Endothelial cell of umbilical vein (primary cell): ENCODE results near the gene APOL2. TPM values are rescaled to one million over a fixed set of nuclear protein-coding genes. Genes with fewer than 3 reads are reported as not detected.

Experiments used
- BruUV-seq: library from RNA; stranded (reverse); fragments of 400-500 nt; replicated peaks from 2 replicates; lab custom pipeline; 2021; lab: Mats Ljungman, UMichigan
- CTCF ChIA-PET: fragments of 300-600, 350-600 bp; sonication (Branson Sonifier 250); formaldehyde crosslinking; loops from one replicate; lab custom pipeline; 2021; ENCODE audit warnings: antibody characterized with exemption, inconsistent platforms; lab: Charles Lee
- POLR2A ChIA-PET: fragments of 300-600, 350-600 bp; sonication (Branson Sonifier 250); formaldehyde crosslinking; loops from one replicate; lab custom pipeline; 2021; ENCODE audit warnings: antibody characterized with exemption, inconsistent platforms; lab: Charles Lee
- DNase-seq: peaks from one replicate; pipeline ENCODE4 v3.0.0-alpha.2; 2011; ENCODE audit warnings: low read depth, low spot score
- FAIRE-seq: peaks from 2 replicates; lab custom pipeline; 2011; peaks lifted over from hg19 to GRCh38; lab: Jason Lieb, UNC
- H2AFZ ChIP-seq: 2 replicates; pipeline ENCODE4 v1.6.0; 2012; ENCODE audit warnings: low read depth, low read length, control low read depth, inconsistent platforms
- H3K27ac ChIP-seq: 2 replicates; pipeline ENCODE4 v1.5.1; 2011; ENCODE audit warnings: low read depth, mild to moderate bottlenecking, control low read depth, low read length, moderate library complexity; ENCODE audit not compliant: insufficient read depth
- H3K27me3 ChIP-seq, 2 experiments: 2 replicates each; pipeline versions ENCODE4 v1.6.0 to v1.6.1; 2011; ENCODE audit warnings: low read length in 2 of 2, mixed read lengths in 1 of 2; ENCODE audit not compliant: control insufficient read depth in 2 of 2, insufficient read depth in 2 of 2
- H3K36me3 ChIP-seq, 2 experiments: 2 replicates in 1 of 2; 3 replicates in 1 of 2; pipeline ENCODE4 v1.5.1; 2011; ENCODE audit warnings: low read length in 2 of 2, mild to moderate bottlenecking in 1 of 2, moderate library complexity in 1 of 2; ENCODE audit not compliant: control insufficient read depth in 2 of 2, insufficient read depth in 2 of 2; ENCODE audit errors: extremely low read depth in 1 of 2
- H3K4me1 ChIP-seq: 3 replicates; pipeline ENCODE4 v1.5.1; 2011; ENCODE audit warnings: mild to moderate bottlenecking, low read length; ENCODE audit not compliant: control insufficient read depth, insufficient read depth; ENCODE audit errors: extremely low read depth
- H3K4me2 ChIP-seq: 2 replicates; pipeline ENCODE4 v1.6.1; 2011; ENCODE audit warnings: low read length, control low read depth, mixed read lengths; ENCODE audit not compliant: insufficient read depth
- H3K4me3 ChIP-seq, 3 experiments: fragments of 200-600 bp in 1 of 3; sonication (generic), shearing (Covaris generic) in 1 of 3; replicated peaks in 1 of 3; 2 replicates each; pipeline ENCODE4 v1.5.1; 2011 to 2016; ENCODE audit warnings: control low read depth in 3 of 3, low read length in 3 of 3, mild to moderate bottlenecking in 2 of 3, inconsistent platforms in 1 of 3, low read depth in 1 of 3, moderate library complexity in 1 of 3; ENCODE audit not compliant: insufficient read depth in 1 of 3
- H3K79me2 ChIP-seq: 2 replicates; pipeline ENCODE4 v1.6.0; 2012; ENCODE audit warnings: low read length, inconsistent platforms; ENCODE audit not compliant: control insufficient read depth, insufficient read depth
- H3K9ac ChIP-seq: replicated peaks from 2 replicates; pipeline ENCODE3; 2011; ENCODE audit warnings: low read length, control low read depth; ENCODE audit not compliant: insufficient read depth; ENCODE audit errors: extremely low read depth
- H3K9me1 ChIP-seq: replicated peaks from 3 replicates; pipeline ENCODE4 v1.6.0; 2011; ENCODE audit warnings: mild to moderate bottlenecking, low read length; ENCODE audit not compliant: control insufficient read depth, insufficient read depth; ENCODE audit errors: extremely low read depth
- H3K9me3 ChIP-seq: replicated peaks from 2 replicates; pipeline ENCODE4 v1.5.1; 2012; ENCODE audit warnings: low read length, inconsistent platforms; ENCODE audit not compliant: control insufficient read depth, insufficient read depth
- H4K20me1 ChIP-seq: replicated peaks from 2 replicates; pipeline ENCODE3; 2011; ENCODE audit warnings: mild to moderate bottlenecking, low read length; ENCODE audit not compliant: control insufficient read depth, insufficient read depth; ENCODE audit errors: extremely low read depth
- EZH2 ChIP-seq: IDR thresholded peaks from 2 replicates; pipeline ENCODE4 v1.6.1; 2012; ENCODE audit warnings: borderline replicate concordance, low read depth, mild to moderate bottlenecking, moderate library complexity, low read length, inconsistent platforms; ENCODE audit not compliant: severe bottlenecking
- FOS ChIP-seq: IDR thresholded peaks from 2 replicates; pipeline ENCODE4 v1.6.1; 2011; ENCODE audit warnings: mild to moderate bottlenecking, low read length, moderate library complexity, borderline replicate concordance; ENCODE audit not compliant: insufficient read depth
- GATA2 ChIP-seq: IDR thresholded peaks from 2 replicates; pipeline ENCODE4 v1.7.0; 2011; ENCODE audit warnings: low read depth, mild to moderate bottlenecking, moderate library complexity, mixed read lengths, low read length; ENCODE audit not compliant: insufficient read length, insufficient read depth
- JUN ChIP-seq: IDR thresholded peaks from 2 replicates; pipeline ENCODE4 v1.6.1; 2011; ENCODE audit warnings: borderline replicate concordance, low read depth; ENCODE audit not compliant: insufficient read length, insufficient read depth
- MYC ChIP-seq: IDR thresholded peaks from one replicate; pipeline ENCODE4 v1.6.1; 2011; ENCODE audit warnings: mild to moderate bottlenecking, low read depth, low read length
- POLR2A ChIP-seq: IDR thresholded peaks from 2 replicates; pipeline ENCODE4 v1.6.1; 2012; ENCODE audit warnings: low read depth, mild to moderate bottlenecking, control low read depth, low read length
- POLR2AphosphoS5 ChIP-seq: IDR thresholded peaks from 2 replicates; pipeline ENCODE4 v1.6.1; 2012; ENCODE audit warnings: low read depth, mild to moderate bottlenecking, control low read depth, low read length, moderate library complexity; ENCODE audit not compliant: insufficient read depth
- dilution Hi-C: fragments of 300-500 bp; cut with MboI; formaldehyde crosslinking; loops from one replicate; pipeline ENCODE4 v1.15.0; 2019; ENCODE audit warnings: low sequenced_read_pairs; ENCODE audit not compliant: extremely low pct_ligation_motif_present
- intact Hi-C: fragments of 100-400 bp; cut with micrococcal nuclease; formaldehyde crosslinking; loops from one replicate; pipeline ENCODE4 v1.10.0; 2022
- polyA plus RNA-seq, 4 experiments: library from polyadenylated mRNA; depleted of rRNA in 3 of 4; stranded (reverse) in 3 of 4; unstranded in 1 of 4; fragments of >200 nt; gene quantifications; 2 replicates each; pipeline versions ENCODE4 v1.2.1 to v1.2.3, GENCODE V29; 2011 to 2012; ENCODE audit warnings: missing spikeins in 1 of 4
- total RNA-seq: library from RNA; stranded (reverse); gene quantifications from 2 replicates; pipeline ENCODE4 v1.2.3, GENCODE V29; 2021
- TF ChIP-seq, protein P1 (sequence below), 2 donors: IDR thresholded peaks; 1 replicate in 1 of 2; 2 replicates in 1 of 2; pipeline ENCODE4 v1.5.1; 2011; ENCODE audit warnings: low read length in 2 of 2, mild to moderate bottlenecking in 2 of 2, moderate library complexity in 2 of 2, control low read depth in 1 of 2, inconsistent platforms in 1 of 2, low read depth in 1 of 2; ENCODE audit not compliant: insufficient read depth in 1 of 2; ENCODE audit errors: extremely low read depth in 1 of 2
- TF ChIP-seq, protein P2 (sequence below): IDR thresholded peaks from 2 replicates; pipeline ENCODE4 v1.6.1; 2011; ENCODE audit not compliant: insufficient read depth, insufficient read length

APOL2 gene
- total and polyA plus RNA-seq, 2 donors (not counting 3 experiments of a cell fraction or from before 2014, with no cell fraction given): 16.9 to 37.6 TPM

DNA sequence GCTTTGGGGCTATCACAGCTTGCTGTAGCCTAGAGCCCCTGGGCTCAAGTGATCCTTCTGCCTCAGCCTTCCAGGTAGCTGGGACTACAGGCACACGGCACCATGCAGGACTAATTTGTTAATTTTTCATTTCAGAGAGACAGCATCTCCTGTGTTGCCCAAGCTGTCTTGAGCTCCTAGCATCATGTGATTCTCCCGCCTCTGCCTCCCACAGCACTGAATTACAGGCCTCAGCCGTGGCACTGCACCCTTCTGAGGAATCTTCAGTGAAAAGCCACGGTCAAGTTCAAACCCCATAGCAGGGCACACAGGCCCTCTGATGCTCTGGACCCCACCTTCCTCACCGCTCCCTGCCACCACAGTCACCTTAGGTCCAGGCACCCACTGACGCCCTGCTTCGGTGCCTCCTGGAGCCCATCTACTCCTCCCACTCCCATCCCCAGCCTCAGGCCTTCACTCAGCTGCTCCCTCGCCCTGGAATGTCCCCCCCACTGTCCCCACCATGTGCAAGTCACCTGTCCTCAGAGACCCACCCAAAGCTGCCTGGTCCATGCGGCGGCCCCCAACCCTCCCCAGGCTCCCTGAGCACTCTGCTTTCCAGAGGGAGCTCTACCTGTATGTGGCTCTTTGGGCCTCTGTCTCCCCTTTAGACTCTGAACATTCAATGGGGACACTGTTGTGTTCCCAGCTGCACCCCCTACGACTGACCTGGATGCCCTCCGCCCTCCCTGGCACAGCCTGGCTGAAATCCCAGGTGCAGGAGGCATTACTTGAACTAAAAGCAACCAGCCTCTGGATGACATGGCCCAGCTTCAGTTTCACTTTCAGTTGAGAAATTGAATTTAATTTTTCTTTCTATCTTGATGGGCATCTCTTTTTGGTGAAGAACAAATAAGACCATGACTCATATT is 1.6 kb downstream of the APOL2 start:
- dilution Hi-C loops (no loop called here), intact Hi-C loops (loop anchor here (2.0 kb wide), 2 partner anchors 35 to 249 kb away; no protein-coding TSS in a partner anchor)
- BruUV-seq: no TSS peak
- Histone ChIP-seq H3K4me2 (peak overlapping the region; percentile 85), H3K4me3 (peak overlapping the region in 2 of 3 experiments; percentile 7 to 82), H3K27me3 (no peaks in the 10 kb centered on the region), H3K36me3 (peaks cover 0 to 11% of the 10 kb centered on the region in 2 experiments), H3K27ac (no peak overlapping the region), H3K9me1 (no peaks in the 10 kb centered on the region), H3K9ac (peak overlapping the region; percentile 21), H3K4me1 (peaks cover 16% of the 10 kb centered on the region), H2AFZ (no peak overlapping the region), H3K79me2 (peaks cover 26% of the 10 kb centered on the region), H3K9me3 (no peaks in the 10 kb centered on the region), H4K20me1 (no peaks in the 10 kb centered on the region)
- POLR2A ChIA-PET: interaction anchor here (1.2 kb wide), 1 partner anchor 15 kb away, joined by 3 read pairs; the partner anchor contains the start of gene APOL1
- CTCF ChIA-PET: interaction anchor here (1.4 to 6.4 kb wide), 8 partner anchors 16 to 249 kb away, joined by 3 to 27 read pairs (median 18); partner anchors contain the start of gene APOL1
- no peak for FAIRE-seq
- peak; percentile 40 for DNase-seq
- TF ChIP-seq, protein P1, sequence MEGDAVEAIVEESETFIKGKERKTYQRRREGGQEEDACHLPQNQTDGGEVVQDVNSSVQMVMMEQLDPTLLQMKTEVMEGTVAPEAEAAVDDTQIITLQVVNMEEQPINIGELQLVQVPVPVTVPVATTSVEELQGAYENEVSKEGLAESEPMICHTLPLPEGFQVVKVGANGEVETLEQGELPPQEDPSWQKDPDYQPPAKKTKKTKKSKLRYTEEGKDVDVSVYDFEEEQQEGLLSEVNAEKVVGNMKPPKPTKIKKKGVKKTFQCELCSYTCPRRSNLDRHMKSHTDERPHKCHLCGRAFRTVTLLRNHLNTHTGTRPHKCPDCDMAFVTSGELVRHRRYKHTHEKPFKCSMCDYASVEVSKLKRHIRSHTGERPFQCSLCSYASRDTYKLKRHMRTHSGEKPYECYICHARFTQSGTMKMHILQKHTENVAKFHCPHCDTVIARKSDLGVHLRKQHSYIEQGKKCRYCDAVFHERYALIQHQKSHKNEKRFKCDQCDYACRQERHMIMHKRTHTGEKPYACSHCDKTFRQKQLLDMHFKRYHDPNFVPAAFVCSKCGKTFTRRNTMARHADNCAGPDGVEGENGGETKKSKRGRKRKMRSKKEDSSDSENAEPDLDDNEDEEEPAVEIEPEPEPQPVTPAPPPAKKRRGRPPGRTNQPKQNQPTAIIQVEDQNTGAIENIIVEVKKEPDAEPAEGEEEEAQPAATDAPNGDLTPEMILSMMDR (IDR thresholded peaks at IDR 0.05; ENCODE audit: extremely low read depth in 1 of 2, insufficient read depth in 1 of 2, low read depth in 1 of 2, low read length in 2 of 2): no peak
- TF ChIP-seq POLR2AphosphoS5 (no peak), POLR2A (no peak), GATA2 (no peak), FOS (no peak), MYC (no peak), JUN (no peak), EZH2 (no peak)
- TF ChIP-seq, protein P2, sequence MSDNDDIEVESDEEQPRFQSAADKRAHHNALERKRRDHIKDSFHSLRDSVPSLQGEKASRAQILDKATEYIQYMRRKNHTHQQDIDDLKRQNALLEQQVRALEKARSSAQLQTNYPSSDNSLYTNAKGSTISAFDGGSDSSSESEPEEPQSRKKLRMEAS: no peak
